ENCODE results near the gene CNTLN.
"Not testable (repeated sequence)": the region's sequence is repeated elsewhere in the genome, so short reads cannot be mapped to it uniquely, and the experiment has no call there.

Gene CNTLN

DNA sequence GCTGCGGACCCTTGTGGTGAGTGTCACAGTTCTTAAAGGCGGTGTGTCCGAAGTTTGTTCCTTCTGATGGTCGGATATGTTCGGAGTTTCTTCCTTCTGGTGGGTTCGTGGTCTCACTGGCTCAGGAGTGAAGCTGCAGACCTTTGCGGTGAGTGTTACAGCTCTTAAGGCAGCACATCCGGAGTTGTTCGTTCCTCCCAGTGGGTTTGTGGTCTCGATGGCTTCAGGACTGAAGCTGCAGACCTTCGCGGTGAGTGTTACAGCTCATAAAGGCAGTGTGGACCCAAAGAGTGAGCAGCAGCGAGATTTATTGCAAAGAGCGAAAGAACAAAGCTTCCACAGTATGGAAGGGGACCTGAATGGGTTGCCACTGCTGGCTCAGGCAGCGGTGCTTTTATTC, 42.7 kb downstream of the CNTLN start:
- DNase-seq: not testable (repeated sequence)

DNA sequence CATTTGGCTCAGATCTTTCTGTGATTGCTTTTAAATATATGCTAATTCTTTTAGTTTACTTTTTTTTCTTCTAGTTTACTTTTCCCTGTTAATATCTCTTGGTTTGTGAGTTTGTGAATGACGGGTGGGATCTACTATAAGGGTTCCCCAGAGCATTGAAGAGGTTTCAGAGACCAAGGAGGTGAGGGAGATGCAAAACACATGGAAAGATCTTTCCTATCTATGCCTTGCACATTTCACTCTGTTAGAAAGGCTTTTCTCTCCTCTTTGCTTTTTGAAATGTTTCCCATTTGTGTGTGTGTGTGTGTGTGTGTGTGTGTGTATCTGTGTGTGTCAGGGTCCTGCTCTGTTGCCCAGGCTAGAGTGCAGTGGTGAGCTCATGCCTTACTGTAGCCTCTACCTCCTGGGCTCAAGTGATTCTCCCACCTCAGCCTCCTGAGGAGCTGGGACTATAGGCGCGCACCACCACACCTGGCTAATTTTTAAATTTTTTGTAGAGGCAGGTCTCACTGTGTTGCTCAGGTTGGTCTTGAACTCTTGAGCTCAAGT, 50.7 kb downstream of the CNTLN start:
- DNase-seq: no peak

DNA sequence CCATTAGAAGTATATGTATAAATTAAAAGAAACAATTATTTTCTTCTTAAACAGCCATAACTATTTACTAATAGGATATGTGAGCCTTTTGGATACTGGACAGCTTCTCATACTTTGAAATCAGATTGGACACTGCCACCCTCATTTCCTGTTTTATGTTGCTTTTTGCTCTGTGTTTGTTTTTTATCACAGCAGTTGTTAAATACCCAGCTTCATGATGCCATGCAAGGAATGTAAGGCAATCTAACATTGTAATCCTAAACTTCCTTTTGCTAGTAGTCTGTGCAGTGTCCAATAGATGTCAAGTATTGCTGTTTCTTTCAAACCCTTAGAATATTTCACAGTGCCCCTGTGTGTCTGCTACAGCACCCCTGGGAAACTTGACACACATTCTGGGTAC, 56.2 kb downstream of the CNTLN start:
- no peak for DNase-seq

DNA sequence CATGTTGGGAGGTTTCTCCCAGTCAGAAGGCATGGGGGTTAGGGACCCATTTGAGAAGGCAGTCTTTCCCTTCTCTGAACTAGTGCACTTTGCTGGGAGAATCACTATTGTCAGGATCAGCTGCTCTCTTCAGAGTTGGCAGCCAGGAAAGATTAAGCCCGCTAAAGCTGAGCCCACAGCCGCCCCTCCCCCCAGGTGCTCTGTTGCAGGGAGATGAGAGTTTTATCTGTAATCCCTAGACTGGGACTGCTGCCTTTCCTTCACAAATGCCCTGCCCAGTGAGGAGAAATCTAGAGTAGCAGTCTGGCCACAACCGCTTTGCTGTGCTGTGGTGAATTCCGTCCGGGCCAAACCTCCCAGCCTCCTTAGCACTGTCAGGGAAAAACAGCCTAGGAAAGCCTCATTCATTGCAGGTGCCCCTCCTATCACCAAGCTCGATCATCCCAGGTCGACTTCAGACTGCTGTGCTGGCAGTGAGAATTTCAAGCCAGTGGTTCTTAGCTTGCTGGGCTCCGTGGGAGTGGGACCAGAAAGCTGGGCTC, 69.8 kb downstream of the CNTLN start:
- no peak for DNase-seq

DNA sequence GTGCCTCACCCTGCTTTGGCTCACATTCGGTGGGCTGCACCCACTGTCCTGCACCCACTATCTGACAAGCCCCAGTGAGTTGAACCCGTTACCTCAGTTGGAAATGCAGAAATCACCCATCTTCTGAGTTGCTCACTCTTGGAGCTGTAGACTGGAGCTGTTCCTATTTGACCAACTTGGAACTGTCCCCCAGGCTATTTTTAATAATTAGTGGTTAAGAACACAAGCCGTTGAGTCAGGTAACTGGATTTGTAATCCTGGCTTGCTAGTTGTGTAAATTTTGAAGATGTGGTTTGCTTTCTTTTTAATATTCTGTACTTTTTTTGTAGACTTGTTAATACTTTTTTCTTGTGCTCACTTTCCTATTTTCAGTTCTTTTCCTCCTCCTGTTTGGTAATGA, 81.2 kb downstream of the CNTLN start:
- no peak for DNase-seq

DNA sequence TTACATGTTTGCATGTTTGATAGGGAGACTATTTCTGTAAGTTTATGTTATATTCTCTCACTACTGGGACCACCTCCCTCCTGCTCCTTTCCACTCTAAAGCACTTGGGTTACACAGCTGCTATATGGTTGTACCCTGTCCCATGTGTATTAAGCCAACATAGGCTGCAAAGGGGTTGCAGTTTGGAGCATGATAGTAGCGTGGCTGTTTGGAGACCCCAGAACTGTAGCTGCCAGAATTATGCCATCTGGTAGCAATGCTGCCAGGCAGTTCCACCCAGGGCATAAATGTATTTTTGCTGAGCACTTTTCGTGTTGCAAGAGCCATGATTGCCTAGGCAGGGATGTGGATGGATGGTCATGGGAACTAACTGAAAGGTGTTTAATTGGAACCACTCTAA, 81.8 kb downstream of the CNTLN start:
- DNase-seq: no peak

DNA sequence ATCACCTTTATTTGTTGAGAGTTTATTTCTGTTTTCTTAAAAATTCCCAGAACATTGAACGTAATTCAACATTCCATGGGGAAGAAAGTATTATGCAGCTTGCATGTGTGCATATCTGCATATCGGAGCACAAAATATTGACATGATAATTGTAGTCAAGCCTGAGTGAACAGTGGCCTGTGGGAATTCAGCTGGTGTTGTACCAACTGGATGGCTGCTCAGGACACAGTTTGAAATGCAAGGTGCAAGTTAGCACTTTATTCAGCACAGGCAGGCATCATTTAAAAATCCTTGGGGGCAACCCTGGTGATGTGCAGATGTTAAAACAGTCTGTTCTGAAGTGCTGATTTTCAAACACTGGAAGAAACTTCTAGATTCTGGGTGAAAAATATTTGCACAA, 82.4 kb downstream of the CNTLN start:
- no peak for DNase-seq

- no peak for DNase-seq
Observed at GRCh38 chr9:17219261-17219660, 84.4 kb downstream of the CNTLN start.

DNA sequence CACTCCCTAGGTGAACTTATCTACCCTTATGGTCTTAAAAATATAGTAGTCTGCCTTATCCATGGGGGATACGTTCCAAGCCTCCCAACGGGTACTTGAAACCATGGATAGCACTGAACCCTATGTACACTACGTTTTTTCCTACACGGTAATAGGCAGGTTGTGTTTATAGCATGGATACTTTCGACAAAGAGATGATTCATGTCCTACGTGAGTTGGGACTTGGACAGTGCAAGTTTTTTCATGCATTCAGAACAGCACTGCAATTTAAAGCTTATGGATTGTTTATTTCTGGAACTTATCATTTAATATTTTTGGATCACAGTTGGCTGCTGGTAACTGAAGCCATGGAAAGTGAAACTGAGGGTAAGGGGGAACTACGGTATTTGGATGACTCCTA, 88.1 kb downstream of the CNTLN start:
- DNase-seq: no peak

DNA sequence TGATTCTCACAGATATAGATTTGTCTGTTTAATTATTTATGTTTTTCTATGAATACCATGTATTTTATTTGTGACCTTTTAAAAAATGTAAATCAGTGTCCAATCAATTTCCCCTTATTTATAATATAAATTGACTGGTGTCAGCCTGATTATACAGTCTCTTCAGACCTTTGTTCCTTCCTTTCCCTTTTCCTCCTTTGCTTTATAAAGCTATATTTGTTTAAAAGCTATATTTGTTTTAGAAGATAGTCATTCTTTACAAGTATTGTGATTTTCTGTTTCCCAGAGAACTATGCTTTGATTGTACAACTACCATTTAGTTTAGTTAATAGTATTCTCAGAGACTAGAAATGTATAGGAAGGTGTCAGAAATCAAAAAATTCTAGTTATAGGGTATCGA, 90.6 kb downstream of the CNTLN start:
- DNase-seq: no peak

- no peak for DNase-seq
Observed at GRCh38 chr9:17229945-17230560, 95.2 kb downstream of the CNTLN start.

GRCh38 chr9:17230646-17231045, 95.8 kb downstream of the CNTLN start:
- DNase-seq: no peak

GRCh38 chr9:17236147-17236546, 101.3 kb downstream of the CNTLN start:
- DNase-seq: no peak

DNA sequence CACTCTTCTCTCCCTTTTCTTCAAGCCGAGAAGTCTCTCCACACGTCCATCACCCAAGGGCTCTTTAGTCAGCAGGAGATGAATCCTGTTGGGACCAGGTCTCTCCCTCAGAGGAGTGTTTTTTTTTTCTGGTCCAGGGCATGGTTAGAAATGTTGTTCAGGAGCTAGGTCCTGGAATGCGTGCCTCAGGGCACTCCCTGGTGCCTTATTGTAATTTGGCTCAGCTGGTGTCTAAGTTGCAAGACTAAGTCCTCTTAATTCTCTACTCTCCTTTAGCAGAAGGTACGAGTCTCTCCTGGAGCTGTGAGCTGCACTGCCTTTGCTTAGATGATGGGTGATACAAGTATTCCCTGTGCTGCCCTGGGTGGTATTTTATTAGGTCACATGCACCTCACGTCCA, 111.9 kb downstream of the CNTLN start:
- no peak for DNase-seq

DNA sequence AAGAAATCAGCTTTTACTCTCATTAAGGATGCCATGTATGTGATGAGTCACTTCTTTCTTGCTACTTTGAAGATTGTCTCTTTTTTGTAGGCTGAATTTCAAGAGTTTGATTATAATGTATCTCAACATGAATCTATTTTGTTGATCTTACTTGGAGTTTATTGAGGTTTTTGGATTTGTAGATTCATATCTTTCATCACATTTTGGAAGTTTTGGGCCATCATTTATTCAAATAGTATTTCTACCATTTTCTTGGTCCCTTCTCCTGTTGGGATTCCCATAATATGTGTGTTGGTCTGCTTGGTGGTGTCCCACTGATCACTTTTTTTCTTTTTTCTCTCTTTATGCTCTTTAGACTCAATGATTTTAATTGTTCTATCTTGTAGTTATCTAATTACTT, 116.3 kb downstream of the CNTLN start:
- no peak for DNase-seq

- not testable (repeated sequence) for DNase-seq
Observed at GRCh38 chr9:17268531-17269188, 133.8 kb downstream of the CNTLN start.

DNA sequence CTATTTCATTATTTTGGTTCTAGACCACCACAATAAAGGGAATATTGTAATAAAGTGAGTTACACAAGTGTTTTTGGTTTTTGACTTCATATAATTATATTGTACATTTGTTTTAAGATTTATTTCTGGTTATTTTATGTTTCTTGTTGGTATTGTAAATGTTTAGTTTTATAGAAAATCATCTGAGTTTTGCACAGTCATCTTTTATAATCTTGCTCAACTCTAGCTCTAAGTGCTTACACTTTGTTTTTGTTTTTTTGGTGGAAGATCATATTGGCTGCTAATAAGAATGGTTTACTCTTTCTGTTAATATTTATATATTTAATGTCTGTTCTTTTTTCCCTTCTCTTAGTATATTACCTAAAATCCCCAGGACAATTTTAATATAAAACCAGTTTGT, 135.0 kb downstream of the CNTLN start:
- DNase-seq: no peak

- DNase-seq: no peak
Observed at GRCh38 chr9:17272536-17272935, 137.7 kb downstream of the CNTLN start.

GRCh38 chr9:17280350-17281012, 145.6 kb downstream of the CNTLN start:
- no peak for DNase-seq

- not testable (repeated sequence) for DNase-seq
Observed at GRCh38 chr9:17290673-17291072, 155.8 kb downstream of the CNTLN start.

- DNase-seq: no peak
Observed at GRCh38 chr9:17291766-17292165, 156.9 kb downstream of the CNTLN start.

DNA sequence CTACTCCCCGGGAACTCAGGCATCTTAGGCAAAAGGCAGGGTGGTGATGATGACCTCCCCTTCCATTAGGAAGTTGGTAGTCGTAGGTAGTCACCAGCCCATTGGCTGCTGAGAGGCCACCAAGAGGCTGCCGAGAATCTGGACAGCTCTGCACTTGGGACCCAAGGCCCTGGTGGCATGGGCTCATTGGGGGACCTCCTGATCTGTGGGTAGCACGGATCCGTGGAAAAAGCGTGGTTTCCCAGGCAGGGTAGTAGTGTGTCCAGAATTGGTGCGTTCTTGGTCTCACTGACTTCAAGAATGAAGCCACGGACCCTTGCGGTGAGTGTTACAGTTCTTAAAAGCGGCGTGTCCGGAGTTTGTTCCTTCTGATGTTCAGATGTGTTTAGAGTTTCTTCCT, 158.8 kb downstream of the CNTLN start:
- no peak for DNase-seq

GRCh38 chr9:17294822-17295624, 160.2 kb downstream of the CNTLN start:
- DNase-seq: no peak
